HG03442 (cell line): ENCODE data around the gene HSPBAP1.
"Not testable (repeated sequence)": the region's sequence is repeated elsewhere in the genome, so short reads cannot be mapped to it uniquely, and the experiment has no call there.

Experiments
- ATAC-seq: cut with Tn5 transposase; IDR thresholded peaks from one replicate; pipeline ENCODE4 v1.9.1; 2021; ENCODE audit warnings: mild to moderate bottlenecking, moderate library complexity; ENCODE audit not compliant: unreplicated experiment

Gene HSPBAP1

DNA sequence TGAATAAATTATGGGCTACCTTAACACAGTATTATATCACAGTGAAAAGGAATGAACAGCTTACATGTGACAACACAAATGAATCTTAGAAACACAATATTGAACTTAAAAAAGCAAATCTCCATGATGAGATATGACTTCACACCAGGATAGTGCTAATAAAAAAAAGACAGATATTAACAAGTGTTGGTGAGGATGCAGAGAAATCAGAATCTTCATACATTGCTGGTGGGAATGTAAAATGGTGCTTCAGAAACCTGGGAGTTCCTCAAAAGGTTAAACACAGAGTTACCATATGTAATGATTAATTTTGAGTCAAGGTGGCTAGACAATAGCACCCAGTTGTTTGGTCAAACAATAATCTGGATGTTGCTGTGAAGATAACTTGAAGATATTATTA lies 51.4 kb downstream of the HSPBAP1 start:
- ATAC-seq, result no peak

DNA sequence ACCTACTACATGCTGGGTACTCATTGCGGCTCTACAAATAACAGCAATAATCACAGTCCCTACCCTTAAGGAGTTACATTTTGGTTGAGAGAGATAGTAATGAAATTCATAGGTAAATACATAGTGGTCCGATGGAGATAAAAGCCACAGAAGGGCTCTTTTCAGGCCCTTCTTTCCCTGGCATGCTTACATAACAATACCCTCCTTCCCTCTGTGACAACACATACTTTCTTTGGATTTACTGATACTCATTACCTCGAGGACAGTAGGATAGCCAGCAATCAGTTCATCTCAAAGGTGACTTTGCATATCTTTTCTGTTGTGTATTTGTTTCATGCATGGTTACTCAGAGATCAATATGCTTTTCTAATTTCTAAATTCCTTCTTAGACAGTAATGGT lies 54.5 kb downstream of the HSPBAP1 start:
- no peak for ATAC-seq

DNA sequence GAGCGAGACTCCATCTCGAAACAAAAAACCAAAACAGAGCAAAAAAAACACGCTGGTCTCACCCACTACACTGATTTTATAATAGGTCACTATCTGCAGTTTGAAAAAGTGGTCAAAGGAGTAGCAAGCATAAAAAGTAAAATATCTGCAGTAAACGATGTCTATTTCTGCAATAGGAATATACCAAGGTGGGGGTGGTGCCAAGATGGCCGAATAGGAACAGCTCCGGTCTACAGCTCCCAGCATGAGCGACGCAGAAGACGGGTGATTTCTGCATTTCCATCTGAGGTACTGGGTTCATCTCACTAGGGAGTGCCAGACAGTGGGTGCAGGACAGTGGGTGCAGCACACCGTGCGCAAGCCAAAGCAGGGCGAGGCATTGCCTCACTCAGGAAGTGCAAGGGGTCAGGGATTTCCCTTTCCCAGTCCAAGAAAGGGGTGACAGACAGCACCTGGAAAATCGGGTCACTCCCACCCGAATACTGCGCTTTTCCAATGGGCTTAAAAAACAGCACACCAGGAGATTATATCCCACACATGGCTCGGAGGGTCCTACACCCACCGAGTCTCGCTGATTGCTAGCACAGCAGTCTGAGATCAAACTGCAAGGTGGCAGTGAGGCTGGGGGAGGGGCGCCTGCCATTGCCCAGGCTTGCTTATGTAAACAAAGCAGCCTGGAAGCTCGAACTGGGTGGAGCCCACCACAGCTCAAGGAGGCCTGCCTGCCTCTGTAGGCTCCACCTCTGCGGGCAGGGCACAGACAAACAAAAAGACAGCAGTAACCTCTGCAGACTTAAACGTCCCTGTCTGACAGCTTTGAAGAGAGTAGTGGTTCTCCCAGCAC lies 60.7 kb downstream of the HSPBAP1 start:
- ATAC-seq, result not testable (repeated sequence)

DNA sequence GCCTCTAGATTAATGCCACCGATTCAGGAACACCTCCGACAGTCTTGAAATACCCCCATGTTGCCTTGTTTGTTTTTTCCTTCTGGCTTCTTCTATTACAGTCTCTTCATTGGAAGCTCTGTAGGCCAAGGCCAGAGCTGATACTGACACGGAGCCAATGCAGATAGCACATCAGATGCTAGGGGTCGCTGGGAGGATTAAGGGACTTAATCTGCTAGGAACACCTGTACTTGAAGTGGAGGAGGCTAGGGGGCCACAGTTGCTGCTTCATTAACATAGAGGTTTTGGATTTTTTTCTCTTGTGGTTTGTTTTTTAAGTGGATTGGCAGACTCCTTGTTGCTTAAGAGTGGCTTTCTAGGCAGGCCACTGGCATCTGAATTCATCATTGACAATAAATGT lies 63.4 kb downstream of the HSPBAP1 start:
- ATAC-seq, result no peak

DNA sequence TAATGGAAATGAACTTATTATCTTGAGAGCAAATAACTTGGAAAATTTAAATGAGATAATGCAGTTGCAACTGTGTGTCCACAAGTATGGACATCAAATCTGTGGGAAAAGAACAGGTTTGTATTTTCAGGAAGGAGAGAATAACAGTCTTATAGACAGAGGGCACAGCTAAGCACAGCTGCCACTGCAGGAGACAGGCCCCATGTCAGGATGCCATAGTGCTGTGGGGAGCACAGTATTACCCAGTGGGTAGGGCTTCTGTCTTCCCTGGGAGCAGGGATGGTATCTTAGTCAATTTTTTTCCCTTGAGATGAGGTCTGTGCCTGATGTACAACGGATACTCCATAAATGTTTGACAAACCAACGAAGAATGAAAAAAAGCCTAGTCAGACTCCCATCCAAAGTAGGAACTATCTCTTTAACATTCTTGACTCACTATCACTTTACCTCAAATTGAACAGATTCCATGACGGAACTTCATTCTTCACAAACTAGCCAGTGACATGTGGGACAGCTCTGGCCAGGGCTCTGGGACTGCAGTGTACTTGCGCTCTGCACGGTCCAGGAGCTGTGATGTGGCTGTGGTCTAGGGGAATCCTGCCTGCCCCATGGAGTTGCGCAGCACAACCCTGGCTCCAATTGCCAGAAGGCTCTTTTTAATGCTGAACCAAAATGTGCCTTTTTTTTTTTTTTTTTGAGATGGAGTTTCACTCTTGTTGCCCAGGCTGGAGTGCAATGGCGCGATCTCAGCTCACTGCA lies 64.7 kb downstream of the HSPBAP1 start:
- no peak for ATAC-seq

DNA sequence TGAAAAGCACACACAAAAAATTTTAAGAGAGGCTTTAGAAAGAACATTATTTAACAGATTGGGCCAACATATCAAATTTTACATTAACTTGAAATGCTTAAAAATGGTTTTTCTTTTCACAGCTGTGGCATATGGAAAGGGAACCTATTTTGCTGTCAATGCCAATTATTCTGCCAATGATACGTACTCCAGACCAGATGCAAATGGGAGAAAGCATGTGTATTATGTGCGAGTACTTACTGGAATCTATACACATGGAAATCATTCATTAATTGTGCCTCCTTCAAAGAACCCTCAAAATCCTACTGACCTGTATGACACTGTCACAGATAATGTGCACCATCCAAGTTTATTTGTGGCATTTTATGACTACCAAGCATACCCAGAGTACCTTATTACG lies 65.4 kb downstream of the HSPBAP1 start:
- ATAC-seq, result no peak

DNA sequence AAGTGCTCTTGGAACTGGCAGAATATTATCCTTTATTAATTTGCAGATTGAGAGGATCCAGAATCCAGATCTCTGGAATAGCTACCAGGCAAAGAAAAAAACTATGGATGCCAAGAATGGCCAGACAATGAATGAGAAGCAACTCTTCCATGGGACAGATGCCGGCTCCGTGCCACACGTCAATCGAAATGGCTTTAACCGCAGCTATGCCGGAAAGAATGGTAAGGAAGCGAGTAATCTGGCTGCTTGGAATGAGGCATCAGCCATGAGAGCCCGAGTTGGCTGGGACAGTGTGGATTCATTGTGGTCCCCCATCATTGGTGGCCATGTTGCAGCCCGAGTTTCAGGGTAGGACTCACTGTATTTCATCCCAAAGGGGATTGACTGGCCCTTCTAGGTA lies 65.9 kb downstream of the HSPBAP1 start:
- ATAC-seq, result no peak

DNA sequence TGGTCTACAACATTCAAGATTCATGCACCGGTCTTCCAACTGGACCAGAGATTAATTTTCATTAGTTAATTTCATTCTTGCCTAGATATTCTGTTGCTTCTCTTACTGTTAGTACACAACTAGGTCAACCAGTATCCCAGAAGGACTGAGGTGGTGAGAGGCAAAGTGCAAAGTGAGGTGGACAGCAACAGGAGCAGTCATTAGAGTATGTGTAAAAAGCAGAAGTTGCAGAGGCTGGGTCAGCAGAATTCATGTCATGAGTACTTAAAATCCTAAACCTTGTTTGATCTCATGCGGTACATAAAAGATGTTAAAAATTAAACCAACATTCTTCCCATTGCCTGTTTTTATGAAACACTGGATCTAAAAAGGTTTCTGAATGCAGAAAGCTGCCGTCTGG lies 66.3 kb downstream of the HSPBAP1 start:
- no peak for ATAC-seq

DNA sequence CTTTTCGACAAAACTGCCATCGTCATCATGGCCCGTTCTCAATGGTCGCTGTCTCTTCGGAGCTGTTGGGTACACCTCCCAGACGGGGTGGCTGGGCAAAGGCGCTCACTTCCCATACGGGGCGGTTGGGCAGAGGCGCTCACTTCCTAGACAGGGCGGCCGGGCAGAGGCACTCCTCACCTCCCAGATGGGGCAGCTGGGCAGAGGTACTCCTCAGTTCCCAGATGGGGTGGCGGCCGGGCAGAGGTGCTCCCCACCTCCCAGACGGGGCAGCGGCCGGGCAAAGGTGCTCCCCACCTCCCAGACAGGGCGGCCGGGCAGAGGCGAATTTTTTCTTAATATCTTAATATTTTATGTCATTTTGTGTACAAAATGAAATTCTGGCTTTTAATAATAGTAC lies 68.5 kb downstream of the HSPBAP1 start:
- no peak for ATAC-seq

DNA sequence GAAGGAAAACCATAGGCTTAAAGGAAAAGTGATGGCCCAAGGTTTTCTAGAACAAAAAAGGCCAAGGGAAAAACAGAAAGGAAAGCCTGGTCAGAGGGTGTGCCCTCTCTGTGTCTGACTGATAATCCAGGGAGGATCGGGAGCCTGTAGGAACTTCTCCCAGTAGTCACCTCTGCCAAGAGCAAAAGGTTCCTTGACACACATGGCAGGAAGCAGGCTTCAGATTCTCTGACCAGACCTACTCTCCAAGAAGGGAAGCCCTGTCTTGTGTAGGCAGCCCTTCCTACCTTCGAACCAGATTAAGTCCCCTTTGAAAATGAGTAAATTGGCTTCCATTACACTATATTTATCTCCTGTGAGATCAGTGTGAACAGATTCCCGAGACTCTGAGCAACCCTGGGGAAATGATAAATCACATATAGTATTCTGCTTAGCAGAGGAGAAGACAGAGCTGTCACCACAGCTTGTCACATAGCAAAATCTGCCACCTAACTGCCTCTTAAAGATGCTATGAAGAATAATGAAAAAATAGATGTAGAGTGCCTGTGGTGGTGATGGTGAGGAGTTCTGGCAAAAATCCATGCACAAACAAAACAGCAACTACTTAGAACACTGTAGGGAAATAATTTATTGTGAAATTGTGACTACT lies 74.2 kb downstream of the HSPBAP1 start:
- no peak for ATAC-seq

DNA sequence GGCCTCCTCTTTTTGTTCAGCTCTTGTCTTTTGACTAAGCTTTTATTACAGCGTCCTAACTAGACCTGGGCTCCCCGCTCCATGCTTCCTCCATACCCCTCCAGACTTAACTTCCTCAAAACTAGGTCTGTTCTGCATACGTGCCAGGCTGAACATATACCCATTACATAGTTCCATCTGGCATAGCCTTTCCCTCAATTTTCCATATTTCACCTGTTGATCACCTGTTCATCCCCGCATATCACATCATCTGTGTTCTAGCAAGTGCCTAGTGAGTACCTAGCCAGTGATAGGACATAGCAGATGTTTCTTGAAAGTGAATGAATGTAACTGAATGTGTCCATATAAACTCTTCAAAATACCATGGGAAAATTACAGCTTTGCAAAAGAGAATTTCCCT lies 77.0 kb downstream of the HSPBAP1 start:
- ATAC-seq, result no peak

DNA sequence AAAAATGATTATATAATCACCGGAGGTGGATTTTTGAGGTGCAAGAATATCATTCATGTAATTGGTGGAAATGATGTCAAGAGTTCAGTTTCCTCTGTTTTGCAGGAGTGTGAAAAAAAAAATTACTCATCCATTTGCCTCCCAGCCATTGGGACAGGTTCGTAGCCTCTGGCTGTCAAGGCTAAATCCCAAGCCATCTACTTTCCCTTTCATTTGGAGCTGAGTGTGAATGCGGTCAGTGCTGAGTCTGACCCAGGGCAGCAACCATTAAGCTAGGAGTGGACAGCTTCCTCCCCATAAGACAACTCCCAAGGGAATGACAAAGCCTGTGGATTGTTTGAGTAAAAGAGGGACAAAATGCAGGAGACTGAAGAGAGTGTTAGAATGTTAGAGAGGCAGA lies 79.4 kb downstream of the HSPBAP1 start:
- ATAC-seq, result no peak

DNA sequence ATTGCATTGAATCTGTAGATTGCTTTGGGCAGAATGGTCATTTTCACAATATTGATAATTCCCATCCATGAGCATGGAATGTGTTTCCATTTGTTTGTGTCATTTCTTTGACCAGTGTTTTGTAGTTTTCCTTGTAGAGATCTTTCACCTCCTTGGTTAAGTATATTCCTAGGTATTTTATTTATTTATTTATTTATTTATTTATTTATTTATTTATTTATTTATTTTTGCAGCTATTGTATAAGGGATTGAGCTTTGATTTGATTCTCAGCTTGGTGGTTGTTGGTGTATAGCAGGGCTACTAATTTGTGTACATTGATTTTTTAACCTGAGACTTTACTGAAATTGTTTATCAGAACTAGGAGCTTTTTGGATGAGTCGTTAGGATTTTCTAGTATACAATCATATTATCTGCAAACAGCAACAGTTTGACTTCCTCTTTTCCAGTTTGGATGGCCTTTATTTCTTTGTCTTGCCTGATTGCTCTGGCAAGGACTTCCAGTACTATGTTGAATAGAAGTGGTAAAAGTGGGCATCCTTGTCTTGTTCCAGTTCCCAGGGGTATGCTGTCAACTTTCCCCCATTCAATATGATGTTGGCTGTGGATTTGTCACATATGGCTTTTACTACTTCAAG lies 82.9 kb downstream of the HSPBAP1 start:
- not testable (repeated sequence) for ATAC-seq

DNA sequence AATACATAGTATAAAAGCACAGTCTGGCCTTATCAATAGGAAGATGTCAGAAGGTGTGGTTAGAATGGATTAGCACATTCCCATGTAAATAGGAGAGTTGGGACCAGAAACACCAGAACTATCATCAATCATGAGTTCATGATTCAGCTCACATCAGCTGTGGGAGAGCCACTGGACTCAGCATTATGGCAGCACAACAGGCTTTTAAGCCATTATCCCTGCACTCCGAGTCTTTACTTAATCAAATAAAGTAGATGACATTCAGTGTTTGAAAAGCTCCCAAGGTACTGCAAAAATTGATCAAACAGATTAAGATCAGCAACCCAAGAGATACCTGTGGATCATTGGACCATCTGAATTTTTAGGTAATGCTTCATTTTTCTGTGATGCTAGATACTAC lies 88.3 kb downstream of the HSPBAP1 start:
- ATAC-seq, result no peak

DNA sequence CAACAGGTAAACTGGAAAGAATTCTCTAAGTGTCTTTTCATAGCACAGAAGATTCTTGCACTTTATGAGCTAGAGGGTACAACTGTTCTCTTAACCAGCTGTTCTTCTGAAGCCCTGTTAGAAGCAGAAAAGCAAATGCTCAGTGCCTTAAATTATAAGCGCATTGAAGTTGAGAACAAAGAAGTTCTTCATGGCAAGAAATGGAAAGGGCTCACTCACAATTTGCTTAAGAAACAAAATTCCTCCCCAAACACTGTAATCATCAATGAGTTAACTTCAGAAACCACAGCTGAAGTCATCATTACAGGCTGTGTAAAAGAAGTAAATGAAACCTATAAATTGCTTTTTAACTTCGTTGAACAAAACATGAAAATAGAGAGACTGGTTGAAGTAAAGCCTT lies 93.4 kb downstream of the HSPBAP1 start:
- ATAC-seq, result no peak

DNA sequence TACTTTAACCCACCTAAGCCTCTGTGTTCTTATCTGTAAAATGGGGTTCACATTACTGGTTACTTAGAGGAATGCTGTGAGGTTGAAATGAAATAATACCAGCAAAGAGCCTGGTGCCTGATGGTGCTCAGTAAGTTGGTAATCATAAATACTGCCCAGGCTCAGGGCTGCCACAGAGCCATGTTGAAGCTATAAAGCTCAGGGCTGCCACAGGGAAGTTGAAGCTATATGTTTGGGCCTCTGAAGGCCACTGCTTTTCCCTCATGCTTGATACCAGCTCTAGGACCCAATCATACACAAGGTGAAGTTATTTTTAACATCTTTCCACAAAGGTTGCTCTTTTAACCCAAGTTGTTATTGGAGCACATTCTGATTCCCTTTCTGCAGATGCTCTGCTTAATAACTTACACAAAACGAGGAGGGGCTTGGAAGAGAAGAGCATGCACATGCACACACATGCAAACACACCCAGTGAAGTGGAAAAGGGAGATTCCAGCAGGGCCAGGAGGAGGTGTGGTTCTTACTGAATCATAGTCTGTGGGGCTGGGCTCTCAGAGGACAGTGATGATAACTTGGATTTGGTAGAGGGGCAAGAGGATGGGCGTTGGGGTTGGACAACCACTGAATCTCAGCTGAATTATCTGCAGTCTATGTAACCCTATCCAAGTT lies 95.5 kb downstream of the HSPBAP1 start:
- ATAC-seq, result peak; percentile 88

DNA sequence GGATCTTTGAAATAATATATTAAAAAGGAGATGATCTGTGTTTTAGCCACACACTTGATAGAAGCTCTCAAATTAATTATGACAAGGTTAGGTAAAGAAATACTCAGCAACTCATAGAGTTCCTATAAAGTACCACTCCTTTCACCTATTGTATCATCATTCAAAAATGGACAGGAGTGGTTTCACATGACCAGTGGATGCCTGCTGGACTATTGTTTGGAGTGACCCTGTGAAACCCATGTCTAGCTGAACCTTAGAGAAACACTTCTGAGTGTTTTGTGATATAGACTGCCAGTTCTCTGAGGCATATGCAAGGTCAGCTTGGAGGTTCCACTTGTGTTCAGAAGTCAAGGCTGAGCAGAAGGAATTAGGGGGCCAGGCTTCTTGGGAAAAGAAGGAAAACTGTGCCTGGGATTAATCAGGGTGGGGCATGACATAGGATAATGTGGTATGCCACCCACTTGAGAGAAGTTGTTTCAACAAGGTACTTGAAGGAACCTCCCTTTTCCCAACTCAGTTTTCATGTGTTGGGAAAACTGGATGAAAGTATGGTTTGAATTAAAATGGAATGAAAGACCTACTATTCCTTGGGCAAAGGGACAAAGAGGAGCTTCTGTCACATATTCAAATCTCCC lies 97.6 kb downstream of the HSPBAP1 start:
- no peak for ATAC-seq

DNA sequence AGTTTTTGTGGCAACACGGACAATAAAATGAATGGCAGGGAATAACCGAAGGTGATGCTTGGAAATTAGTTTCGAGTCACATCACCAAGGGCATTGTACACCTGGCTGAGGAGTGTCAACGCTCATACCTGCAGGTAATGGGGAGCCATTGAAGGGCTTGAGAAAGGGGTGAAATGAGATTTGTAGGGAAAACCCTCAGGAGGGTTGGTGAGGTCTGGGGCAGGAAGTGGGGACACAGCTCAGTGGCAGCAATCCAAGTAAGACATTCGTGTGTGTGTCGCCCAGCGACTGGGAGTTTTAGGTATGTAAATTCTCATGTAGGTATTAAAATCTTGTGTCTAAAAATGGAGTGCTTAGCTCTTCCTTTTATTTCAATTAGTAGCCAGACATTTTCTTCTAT lies 98.7 kb downstream of the HSPBAP1 start:
- ATAC-seq, result peak; percentile 44

DNA sequence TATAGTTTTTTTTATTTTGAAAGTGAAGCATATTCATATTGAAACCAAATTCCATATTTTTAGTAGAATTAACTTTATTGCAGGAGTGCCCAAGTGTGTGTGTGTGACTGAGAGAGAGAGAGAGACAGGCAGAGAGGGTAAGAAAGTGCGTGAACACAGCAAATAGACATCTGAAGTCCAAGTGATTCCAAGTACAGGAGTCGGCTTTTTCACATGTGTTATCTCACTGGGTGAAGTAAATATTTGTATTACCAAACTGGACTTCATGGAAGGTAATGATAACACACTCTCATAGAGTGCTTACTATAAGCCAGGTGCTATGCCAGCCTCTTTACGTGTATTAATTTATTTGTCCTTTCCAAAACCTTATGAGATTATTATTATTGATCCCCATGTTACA lies 101.0 kb downstream of the HSPBAP1 start:
- no peak for ATAC-seq

DNA sequence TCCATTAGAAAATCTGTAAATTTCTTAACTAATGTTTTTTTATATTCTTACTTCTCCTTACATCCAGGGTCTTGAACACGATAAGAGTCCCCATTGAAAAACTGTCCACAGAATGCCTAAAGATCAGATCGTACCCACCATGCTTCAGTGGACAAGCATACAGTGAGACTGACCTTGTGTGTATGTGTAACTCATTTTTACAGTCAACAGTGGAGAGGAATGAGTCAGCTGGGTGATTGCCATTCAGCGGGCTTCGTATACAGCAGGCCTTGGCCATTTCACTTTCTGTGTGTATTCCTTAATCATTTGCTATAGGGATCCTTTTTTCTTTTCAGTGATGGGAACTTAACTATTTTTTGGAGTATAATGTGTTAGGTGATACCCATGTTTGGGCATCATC lies 102.4 kb downstream of the HSPBAP1 start:
- peak; percentile 86 for ATAC-seq
